HG02588 (cell line): ENCODE results near the gene CHRNA3.
"Not testable (repeated sequence)": the region's sequence is repeated elsewhere in the genome, so short reads cannot be mapped to it uniquely, and the experiment has no call there.

Experiments
- ATAC-seq: cut with Tn5 transposase; IDR thresholded peaks from one replicate; pipeline ENCODE4 v1.9.1; 2021; ENCODE audit warnings: mild to moderate bottlenecking, moderate library complexity; ENCODE audit not compliant: unreplicated experiment

Gene CHRNA3

GRCh38 chr15:78563092-78563491 lies 57.7 kb downstream of the CHRNA3 start:
- ATAC-seq, result no peak

GRCh38 chr15:78561490-78561889 lies 59.3 kb downstream of the CHRNA3 start:
- ATAC-seq, result no peak

- not testable (repeated sequence) for ATAC-seq
Measured at GRCh38 chr15:78560201-78560600, 60.6 kb downstream of the CHRNA3 start.

- no peak for ATAC-seq
Measured at GRCh38 chr15:78552597-78552996, 68.2 kb downstream of the CHRNA3 start.

GRCh38 chr15:78551902-78552301 lies 68.9 kb downstream of the CHRNA3 start:
- ATAC-seq, result no peak

- no peak for ATAC-seq
Measured at GRCh38 chr15:78550815-78551214, 70.0 kb downstream of the CHRNA3 start.

- no peak for ATAC-seq
Measured at GRCh38 chr15:78550194-78550593, 70.6 kb downstream of the CHRNA3 start.
